Neuron (in vitro differentiated cells): ENCODE results near the gene MRNIP.
A peak's percentile ranks its signal among the peaks of the same experiment; 100 is the strongest.

Source experiments
- H2AFZ ChIP-seq: one replicate; pipeline ENCODE4 v1.6.1; 2013; ENCODE audit warnings: low read depth, mild to moderate bottlenecking, inconsistent platforms, low read length, moderate library complexity
- H3K27me3 ChIP-seq: one replicate; pipeline ENCODE4 v1.6.1; 2013; ENCODE audit warnings: low read length; ENCODE audit not compliant: insufficient read depth
- H3K36me3 ChIP-seq: one replicate; pipeline ENCODE4 v1.6.1; 2013; ENCODE audit warnings: low read length; ENCODE audit not compliant: insufficient read depth
- H3K4me1 ChIP-seq: one replicate; pipeline ENCODE4 v1.6.1; 2013; ENCODE audit warnings: low read length; ENCODE audit not compliant: insufficient read depth
- H3K4me3 ChIP-seq: 2 replicates; pipeline ENCODE4 v1.5.1; 2013; ENCODE audit warnings: mild to moderate bottlenecking, low read length, moderate library complexity
- H3K9me3 ChIP-seq: one replicate; pipeline ENCODE4 v1.6.1; 2013; ENCODE audit warnings: low read length

Gene MRNIP

DNA sequence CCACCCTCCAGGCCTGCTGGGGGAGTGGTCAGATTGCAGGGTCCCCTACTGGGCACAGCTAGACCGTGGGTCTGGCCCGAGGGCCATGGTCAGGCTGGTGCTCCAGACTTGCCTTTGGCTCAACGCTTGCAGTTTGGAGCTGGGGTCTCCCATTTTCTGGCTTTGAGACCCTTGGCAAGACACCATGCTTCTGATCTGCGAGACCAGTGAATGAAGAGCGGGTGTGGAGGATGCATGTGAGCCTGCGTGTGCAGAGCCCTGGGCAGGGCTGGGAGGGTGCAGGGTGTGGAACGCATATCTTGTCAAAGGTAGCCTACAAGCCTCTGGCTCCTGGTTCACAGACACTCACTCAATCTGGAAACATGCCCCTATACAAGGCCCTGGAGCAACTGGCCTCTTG, 6.1 kb upstream of the MRNIP start:
- Histone ChIP-seq H2AFZ (no peak overlapping the region), H3K36me3 (peaks cover 37% of the 10 kb centered on the region)

DNA sequence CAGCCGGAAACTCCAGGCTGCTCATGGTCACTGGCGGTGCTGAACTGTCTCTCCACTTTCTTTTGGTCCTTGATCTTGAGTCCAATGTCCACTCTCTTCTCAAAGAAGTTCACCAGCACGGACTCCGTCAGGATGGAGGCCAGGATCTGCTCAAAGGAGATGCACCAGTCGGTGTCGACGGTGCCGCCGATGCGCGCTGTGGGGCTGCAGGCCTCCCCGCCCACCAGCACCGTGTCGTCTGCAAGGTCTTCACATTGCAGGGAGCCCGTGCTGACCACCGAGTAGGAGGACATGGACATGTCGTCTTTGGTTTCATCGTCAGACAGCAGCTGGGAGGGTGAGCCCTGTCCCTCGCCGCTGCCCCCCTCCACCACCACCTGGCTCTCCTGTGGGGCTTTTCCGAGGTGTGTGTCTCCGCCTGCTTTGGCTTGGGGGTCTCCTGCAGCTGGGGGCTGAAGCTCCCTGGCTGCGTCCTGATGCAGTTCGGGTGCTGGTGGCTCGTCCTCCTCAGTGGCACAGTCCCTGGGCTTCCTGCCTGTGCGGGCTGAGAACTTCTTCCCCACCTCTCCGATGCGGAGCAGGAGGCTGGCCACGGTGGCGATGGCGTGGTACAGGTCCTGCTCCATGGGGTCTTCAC, 5.0 kb upstream of the MRNIP start:
- Histone ChIP-seq H3K4me1 (peaks cover 5% of the 10 kb centered on the region), H3K27me3 (no peaks in the 10 kb centered on the region), H3K9me3 (no peaks in the 10 kb centered on the region), H3K36me3 (peaks cover 30% of the 10 kb centered on the region), H3K4me3 (no peak overlapping the region), H2AFZ (no peak overlapping the region)

More for the DNA sequence above, 6.1 kb upstream of the MRNIP start:
- H3K4me1 ChIP-seq: peaks cover 2% of the 10 kb centered on the region
- H3K9me3 ChIP-seq: no peaks in the 10 kb centered on the region
- no peaks in the 10 kb centered on the region for H3K27me3 ChIP-seq
- no peak overlapping the region for H3K4me3 ChIP-seq

DNA sequence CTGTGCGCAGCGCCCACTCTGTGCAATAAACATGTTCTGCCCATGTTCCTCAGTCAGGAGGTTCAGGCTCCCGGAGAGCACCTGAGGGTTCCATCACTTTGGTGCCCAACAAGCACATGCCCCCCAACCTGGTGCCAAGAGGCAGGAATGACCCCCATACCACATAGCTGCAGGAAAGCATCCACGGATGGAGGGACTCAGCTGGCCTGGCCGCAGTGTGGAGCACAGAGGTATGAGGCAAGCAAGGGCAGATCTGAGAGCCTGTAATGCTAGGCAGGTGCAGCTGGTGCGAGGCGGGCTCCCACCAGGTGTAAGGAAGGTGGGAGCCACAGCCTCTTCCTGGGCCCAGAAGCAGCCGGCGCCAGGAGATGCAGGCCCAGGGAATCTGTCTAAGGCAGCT, 4.3 kb upstream of the MRNIP start:
- Histone ChIP-seq H3K36me3 (peaks cover 30% of the 10 kb centered on the region), H2AFZ (no peak overlapping the region)

DNA sequence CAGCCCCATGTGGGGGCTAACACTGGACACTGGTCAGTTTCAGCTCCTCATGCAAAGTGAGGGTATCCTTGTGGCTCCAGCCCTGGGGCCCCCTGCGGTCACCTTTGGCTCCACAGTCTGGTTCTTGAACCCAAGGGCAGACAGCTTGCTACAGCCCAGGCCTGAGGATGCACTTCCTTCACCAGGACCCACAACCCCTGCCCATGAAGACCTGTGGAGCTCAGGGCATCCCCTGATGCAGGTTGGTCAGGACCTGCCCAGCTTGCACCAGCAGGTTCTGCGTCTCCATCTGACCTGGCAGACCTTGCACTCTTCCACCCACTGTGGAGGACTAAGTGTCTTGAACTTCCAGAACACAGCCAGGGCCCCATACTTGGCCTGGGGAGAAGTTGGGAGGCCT, 3.7 kb upstream of the MRNIP start:
- H3K9me3 ChIP-seq: no peaks in the 10 kb centered on the region
- H3K36me3 ChIP-seq: peaks cover 30% of the 10 kb centered on the region
- H2AFZ ChIP-seq: no peak overlapping the region
- H3K4me3 ChIP-seq: no peak overlapping the region
- peaks cover 5% of the 10 kb centered on the region for H3K4me1 ChIP-seq
- H3K27me3 ChIP-seq: no peaks in the 10 kb centered on the region

More for the DNA sequence above, 4.3 kb upstream of the MRNIP start:
- H3K27me3 ChIP-seq: no peaks in the 10 kb centered on the region
- H3K4me3 ChIP-seq: no peak overlapping the region
- H3K4me1 ChIP-seq: peaks cover 5% of the 10 kb centered on the region
- H3K9me3 ChIP-seq: no peaks in the 10 kb centered on the region

DNA sequence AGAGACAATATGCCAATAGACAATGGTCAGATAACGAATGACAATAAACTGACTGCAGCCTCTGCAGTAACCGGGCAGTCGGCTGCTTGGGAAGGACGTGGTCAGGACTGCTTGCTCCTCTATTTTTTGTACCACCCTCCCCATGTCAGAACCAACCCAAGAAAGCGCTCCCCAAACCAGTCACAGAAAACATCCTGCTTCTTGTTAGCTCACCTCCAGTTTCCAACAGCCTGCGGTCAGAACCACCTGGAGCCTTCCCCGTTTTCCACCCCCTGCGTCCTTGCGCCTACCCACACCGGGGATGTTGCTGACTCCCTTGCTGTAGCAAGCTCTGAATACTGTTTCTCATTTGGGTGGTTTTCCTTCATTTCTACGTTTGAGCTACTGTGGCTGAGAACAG, 1.7 kb upstream of the MRNIP start:
- no peaks in the 10 kb centered on the region for H3K9me3 ChIP-seq
- H2AFZ ChIP-seq: no peak overlapping the region
- H3K4me1 ChIP-seq: peaks cover 5% of the 10 kb centered on the region
- H3K4me3 ChIP-seq: no peak overlapping the region
- peaks cover 24% of the 10 kb centered on the region for H3K36me3 ChIP-seq
- H3K27me3 ChIP-seq: no peaks in the 10 kb centered on the region

DNA sequence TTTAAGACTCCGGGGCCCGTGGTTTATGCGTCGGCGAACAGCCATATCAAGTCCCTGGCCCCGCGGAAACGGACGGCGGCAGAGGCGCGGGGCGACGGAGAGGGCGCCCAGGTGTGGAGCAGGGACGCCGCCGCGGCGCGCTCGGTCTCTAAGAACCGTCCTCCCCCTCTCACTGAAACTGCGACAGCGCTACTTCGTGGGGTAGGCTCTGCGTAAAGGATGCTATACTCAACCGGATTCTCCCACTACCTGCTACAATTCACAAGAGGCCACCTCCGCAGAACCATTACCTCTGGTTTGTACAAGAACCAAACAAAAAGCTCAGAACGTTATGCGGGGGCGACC, 404 bp downstream of the MRNIP start:
- peak overlapping the region; percentile 46 for H2AFZ ChIP-seq
- H3K9me3 ChIP-seq: no peaks in the 10 kb centered on the region
- peaks cover 11% of the 10 kb centered on the region for H3K36me3 ChIP-seq
- H3K4me3 ChIP-seq: peak overlapping the region; percentile 71
- H3K27me3 ChIP-seq: no peaks in the 10 kb centered on the region
- H3K4me1 ChIP-seq: peaks cover 5% of the 10 kb centered on the region

DNA sequence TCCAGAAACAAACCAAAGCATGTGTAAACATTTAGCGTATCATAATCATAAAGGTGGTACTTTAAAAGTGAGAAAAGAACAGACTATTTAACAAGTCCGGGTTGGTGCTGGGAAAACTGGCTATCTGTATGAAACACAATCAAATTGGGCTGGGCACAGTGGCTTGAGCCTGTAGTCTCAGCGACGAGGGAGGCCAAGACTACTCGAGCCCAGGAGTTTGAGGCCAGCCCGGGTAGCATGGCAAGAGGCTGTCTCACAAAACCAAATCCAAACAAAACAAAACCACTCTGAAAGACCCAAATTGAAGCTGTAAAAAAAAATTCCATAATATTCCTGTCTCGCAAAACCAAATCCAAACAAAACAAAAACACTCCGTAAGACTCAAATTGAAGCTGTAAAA, 4.3 kb downstream of the MRNIP start:
- no peak overlapping the region for H3K4me3 ChIP-seq
- H3K4me1 ChIP-seq: peaks cover under 1% of the 10 kb centered on the region
- no peak overlapping the region for H2AFZ ChIP-seq
- H3K9me3 ChIP-seq: peaks cover 11% of the 10 kb centered on the region
- H3K36me3 ChIP-seq: peaks cover 39% of the 10 kb centered on the region
- H3K27me3 ChIP-seq: no peaks in the 10 kb centered on the region

DNA sequence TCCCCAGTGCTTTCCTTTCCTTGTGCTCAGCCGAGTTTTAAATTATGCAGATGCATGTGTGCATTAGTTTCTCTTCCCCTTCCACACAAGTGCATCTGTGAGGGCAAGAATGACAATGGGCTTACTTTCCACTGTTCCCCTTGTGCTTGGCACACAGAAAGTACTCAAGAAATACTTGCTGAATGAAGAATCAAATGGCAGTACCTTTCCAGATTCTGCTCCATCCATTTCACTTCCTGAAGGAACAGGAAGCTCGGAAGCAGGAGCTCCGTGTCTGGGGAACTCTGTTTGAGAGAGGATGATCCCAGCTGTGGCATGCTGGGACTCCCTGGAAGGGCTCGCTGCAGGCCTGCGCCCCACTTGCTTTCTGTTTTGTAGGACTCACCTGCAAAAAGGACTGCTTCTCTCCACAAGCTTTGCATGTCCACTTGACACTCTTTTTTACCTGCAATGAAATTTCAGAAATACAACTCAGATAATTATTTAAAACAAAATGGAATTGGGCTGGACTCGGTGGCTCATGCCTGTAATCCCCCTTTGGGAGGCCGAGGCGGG, 5.5 kb downstream of the MRNIP start:
- no peaks in the 10 kb centered on the region for H3K27me3 ChIP-seq
- peaks cover 50% of the 10 kb centered on the region for H3K36me3 ChIP-seq
- H2AFZ ChIP-seq: no peak overlapping the region
- H3K4me1 ChIP-seq: no peaks in the 10 kb centered on the region
- H3K4me3 ChIP-seq: no peak overlapping the region
- peaks cover 16% of the 10 kb centered on the region for H3K9me3 ChIP-seq

DNA sequence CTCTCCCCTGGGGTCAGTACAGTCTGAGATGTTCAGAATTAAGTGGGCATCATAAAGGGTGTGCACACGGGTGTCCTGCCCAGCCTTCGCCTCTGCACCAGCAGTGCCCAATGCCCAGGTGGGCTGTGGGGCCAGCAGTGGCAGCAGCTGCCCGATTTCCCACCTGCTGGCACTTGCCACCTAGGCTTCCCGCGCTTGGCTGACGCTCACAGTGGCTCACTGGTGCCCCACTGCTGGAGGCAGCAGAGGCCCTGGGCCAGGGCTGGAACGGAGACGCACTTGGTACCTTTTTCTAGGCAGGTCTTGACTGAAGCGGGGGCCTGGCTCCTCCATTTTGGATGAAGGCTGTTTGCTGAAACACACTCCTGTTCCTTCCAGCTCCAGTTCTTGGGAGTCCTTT, 17.0 kb downstream of the MRNIP start:
- Histone ChIP-seq H2AFZ (no peak overlapping the region), H3K4me1 (no peaks in the 10 kb centered on the region), H3K36me3 (peaks cover 68% of the 10 kb centered on the region), H3K4me3 (no peak overlapping the region), H3K27me3 (no peaks in the 10 kb centered on the region), H3K9me3 (peaks cover 16% of the 10 kb centered on the region)

DNA sequence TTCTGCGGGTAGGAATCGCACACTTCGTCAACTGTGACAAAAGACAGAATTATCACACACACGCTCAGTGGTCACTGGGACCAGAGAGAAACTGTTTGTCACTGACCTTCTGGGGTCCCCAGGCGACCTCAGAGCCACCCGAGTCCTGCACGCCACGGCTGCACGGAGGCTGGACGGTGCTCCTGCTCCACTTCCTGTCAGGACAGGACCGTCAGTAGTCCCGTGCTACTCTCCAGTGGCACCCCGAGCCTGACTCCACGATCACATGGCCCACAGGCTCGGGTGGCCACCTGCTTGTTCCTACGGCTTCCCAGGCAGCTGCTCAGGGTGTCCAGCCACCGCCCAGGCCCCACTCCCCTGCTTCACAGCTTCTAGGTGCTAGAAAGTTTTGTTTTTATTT, 17.9 kb downstream of the MRNIP start:
- Histone ChIP-seq H3K27me3 (no peaks in the 10 kb centered on the region), H3K36me3 (peaks cover 70% of the 10 kb centered on the region), H3K9me3 (peaks cover 11% of the 10 kb centered on the region), H3K4me1 (no peaks in the 10 kb centered on the region), H2AFZ (no peak overlapping the region), H3K4me3 (no peak overlapping the region)

DNA sequence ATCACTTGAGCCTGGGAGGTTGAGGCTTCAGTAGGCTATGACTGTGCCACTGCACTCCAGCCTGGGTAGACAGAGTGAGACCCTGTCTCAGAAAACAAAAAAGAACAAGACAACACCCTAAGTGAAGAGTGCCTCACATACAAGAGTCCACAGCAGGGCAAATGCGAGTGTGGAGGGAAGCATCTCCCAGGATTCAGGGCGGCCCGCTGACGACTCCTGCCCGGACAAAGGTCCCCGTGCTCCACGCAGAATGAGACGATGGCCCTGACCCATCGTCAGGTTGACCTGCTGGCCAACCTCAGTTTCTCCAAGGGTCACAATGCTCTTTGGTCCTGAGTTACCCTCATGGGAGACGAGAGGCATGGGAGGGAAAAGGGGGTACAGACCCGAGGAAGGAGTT, 18.3 kb downstream of the MRNIP start:
- Histone ChIP-seq H3K27me3 (no peaks in the 10 kb centered on the region), H3K4me1 (no peaks in the 10 kb centered on the region), H3K36me3 (peaks cover 67% of the 10 kb centered on the region), H3K9me3 (peaks cover 8% of the 10 kb centered on the region), H2AFZ (no peak overlapping the region), H3K4me3 (no peak overlapping the region)

DNA sequence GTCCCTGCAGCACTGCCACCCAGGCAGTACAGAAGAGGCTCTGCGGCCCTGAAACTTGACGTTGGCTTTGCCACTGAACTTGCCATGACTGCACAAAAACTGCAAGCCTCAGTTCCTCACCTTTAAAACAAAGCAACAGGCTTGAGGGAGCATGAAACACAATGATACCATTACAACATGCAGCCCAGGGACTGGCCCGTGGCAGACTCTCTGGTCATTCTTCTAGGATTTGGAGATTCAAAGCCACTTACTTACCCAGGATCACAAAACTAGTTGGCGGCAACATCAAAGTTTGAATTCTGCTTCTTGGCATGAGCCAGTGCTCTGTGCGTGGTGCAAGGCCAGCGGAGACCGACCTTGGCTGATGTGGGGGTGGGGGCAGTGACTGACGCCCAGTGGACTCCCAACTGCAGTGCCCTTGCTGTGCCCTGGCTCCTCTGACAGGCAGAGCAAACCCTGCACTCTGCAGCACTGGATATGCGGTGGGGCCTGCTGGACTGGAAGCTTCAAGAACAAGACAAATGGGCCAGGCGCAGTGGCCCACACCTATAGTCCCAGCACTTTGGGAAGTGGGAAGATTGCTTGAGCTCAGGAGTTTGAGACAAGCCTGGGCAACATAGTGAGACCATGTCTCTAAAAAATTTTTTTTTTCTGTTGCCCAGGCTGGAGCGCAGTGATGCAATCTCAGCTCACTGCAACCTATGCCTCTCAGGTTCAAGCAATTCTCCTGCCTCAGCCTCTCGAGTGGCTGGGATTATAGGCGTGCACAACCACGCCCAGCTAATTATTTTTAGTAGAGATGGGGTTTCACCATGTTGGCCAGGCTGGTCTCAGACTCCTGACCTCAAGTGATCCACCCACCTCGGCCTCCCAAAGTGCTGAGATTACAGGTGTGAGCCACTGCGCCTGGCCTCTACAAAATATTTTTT, 19.0 kb downstream of the MRNIP start:
- Histone ChIP-seq H3K9me3 (peaks cover 8% of the 10 kb centered on the region), H3K4me3 (no peak overlapping the region), H3K27me3 (no peaks in the 10 kb centered on the region), H2AFZ (no peak overlapping the region), H3K36me3 (peaks cover 67% of the 10 kb centered on the region), H3K4me1 (no peaks in the 10 kb centered on the region)
